Kidney epithelial cell (primary cell): ENCODE results near the gene IL9R. TPM values are rescaled to one million over a fixed set of nuclear protein-coding genes. Genes with fewer than 3 reads are reported as not detected.

Source experiments
- DNase-seq: peaks from one replicate; pipeline ENCODE4 v3.0.0-alpha.2; 2010; ENCODE audit warnings: low read depth
- H3K27me3 ChIP-seq: 2 replicates; pipeline ENCODE4 v1.6.0; 2011; ENCODE audit warnings: low read length; ENCODE audit not compliant: control insufficient read depth, insufficient read depth
- H3K36me3 ChIP-seq: 2 replicates; pipeline ENCODE4 v1.5.1; 2011; ENCODE audit warnings: low read length; ENCODE audit not compliant: control insufficient read depth, insufficient read depth
- H3K4me3 ChIP-seq: 2 replicates; pipeline ENCODE4 v1.5.1; 2011; ENCODE audit warnings: low read depth, mild to moderate bottlenecking, control low read depth, low read length
- total RNA-seq: library from RNA; depleted of rRNA; stranded (reverse); fragments of >200 nt; gene quantifications from 2 replicates; pipeline ENCODE4 v1.2.3, GENCODE V29; 2015
- TF ChIP-seq, protein P1 (sequence below): IDR thresholded peaks from 2 replicates; pipeline ENCODE4 v1.5.1; 2011; ENCODE audit warnings: mild to moderate bottlenecking, moderate library complexity, low read length, control low read depth, inconsistent platforms; ENCODE audit not compliant: insufficient read depth, poor library complexity, severe bottlenecking

The IL9R gene
- total RNA-seq, 1 donor from 2014 or later = not detected

DNA sequence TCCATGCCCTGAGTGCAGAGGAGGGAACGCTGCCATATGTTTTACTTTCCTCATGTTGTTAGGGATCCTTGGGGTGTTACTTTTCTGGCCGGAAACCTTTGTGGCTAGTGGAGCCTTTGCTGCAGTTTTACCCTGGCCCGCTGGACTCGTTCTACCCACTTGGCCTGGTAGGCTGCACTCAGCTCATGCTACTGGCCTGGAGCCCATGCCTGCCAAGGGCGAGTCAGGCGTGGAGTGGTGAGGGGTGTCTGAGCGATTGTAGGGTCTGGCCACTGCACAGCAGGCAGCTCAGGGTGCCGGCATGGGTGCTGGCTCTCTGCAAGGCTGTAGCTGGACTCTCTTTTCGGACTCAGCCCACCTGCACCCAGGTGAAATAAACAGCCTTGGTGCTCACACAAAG, 41.4 kb upstream of the IL9R start:
- H3K27me3 ChIP-seq = no peaks in the 10 kb centered on the region
- DNase-seq = no peak
- H3K36me3 ChIP-seq = no peaks in the 10 kb centered on the region
- TF ChIP-seq, protein P1, sequence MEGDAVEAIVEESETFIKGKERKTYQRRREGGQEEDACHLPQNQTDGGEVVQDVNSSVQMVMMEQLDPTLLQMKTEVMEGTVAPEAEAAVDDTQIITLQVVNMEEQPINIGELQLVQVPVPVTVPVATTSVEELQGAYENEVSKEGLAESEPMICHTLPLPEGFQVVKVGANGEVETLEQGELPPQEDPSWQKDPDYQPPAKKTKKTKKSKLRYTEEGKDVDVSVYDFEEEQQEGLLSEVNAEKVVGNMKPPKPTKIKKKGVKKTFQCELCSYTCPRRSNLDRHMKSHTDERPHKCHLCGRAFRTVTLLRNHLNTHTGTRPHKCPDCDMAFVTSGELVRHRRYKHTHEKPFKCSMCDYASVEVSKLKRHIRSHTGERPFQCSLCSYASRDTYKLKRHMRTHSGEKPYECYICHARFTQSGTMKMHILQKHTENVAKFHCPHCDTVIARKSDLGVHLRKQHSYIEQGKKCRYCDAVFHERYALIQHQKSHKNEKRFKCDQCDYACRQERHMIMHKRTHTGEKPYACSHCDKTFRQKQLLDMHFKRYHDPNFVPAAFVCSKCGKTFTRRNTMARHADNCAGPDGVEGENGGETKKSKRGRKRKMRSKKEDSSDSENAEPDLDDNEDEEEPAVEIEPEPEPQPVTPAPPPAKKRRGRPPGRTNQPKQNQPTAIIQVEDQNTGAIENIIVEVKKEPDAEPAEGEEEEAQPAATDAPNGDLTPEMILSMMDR = no peak
- no peak overlapping the region for H3K4me3 ChIP-seq

DNA sequence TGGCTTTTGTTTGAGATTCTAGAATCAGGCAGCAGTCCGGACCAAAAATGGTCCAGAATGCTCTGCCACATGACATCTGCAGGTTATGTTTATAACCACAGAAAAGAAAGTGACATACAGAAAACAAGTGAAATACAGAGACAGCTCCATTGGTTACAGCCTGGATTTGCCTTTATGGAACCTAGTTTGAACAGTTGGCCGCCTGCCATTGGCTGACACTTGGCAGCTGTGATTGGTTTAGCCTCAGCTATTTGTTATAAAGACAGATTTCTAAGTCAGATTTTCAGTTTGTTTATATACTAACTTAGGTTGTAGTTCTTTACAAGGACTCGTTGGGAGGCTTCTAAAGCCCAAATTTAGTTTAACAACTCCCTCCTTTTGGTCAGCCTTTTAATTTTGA, 40.8 kb upstream of the IL9R start:
- no peak for DNase-seq
- H3K4me3 ChIP-seq = no peak overlapping the region
- no peaks in the 10 kb centered on the region for H3K27me3 ChIP-seq
- TF ChIP-seq, protein P1 = no peak
- H3K36me3 ChIP-seq = no peaks in the 10 kb centered on the region

DNA sequence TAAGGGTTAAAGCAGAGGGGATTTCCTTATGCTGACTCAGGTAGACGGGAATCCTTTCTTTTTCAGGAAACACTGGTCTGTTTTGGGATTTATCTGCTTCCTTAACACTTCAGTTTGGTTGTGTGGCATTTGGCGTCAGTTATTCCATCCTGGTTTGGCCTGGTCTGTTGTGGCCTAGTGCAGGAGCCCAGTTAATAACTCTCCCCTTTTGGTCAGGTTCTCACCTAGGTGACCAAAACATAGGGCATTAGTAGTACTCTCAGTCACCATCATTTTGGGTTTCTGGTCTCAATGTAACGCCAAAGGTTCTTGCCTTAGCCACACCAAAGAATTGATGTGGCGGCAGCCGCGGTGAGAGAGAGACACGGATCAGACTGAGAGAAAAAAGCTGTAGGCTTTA, 39.7 kb upstream of the IL9R start:
- H3K4me3 ChIP-seq = no peak overlapping the region
- DNase-seq = no peak
- no peaks in the 10 kb centered on the region for H3K36me3 ChIP-seq
- H3K27me3 ChIP-seq = no peaks in the 10 kb centered on the region
- TF ChIP-seq, protein P1 = no peak

DNA sequence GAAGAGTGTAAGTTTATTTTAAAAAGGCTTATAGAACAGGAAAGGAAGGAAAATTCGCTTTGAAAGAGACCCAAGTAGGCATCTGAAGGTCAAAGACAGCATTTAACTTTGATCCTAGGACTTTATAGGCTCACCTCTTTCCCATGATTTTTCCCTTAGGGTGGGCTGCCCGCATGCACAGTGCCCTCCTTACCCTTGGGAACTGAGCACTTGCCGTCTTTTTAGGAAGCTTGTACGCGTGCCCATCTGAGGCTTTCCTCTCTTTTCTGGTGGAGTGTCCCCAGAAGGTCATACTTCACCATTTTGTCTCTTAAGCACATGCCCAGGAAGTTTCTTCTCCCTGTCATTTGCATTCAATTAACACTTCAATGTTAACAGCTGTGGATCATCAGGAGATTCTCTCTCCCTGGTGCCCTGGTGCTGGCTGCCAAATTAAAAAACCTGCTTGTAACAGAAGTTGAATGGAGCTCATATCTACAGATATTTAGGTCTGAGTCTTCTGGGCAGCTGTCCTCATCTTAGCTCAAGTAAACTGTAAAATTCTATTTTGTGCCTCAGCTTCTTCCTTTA, 38.4 kb upstream of the IL9R start:
- Histone ChIP-seq H3K36me3 (no peaks in the 10 kb centered on the region), H3K4me3 (no peak overlapping the region), H3K27me3 (no peaks in the 10 kb centered on the region)
- TF ChIP-seq, protein P1 = no peak
- DNase-seq = no peak

DNA sequence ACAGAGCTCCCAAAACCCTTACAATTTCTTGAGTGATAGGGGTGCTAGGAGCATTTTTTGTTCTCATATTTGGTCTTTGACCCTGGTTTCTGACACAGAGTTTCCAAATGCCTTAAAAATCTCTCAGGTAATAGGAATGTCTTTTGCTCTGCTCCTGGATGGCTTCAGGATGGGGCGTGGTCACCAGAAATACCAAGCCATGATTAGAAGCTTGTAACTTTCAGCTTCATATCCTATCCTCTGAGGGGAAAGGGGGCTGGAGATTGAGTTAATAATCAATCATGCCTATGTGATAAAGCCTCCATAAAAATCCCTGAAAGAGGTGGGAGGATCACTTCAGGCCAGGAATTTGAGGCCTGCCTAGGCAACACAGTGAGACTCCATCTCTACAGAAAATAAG, 34.6 kb upstream of the IL9R start:
- H3K4me3 ChIP-seq = no peak overlapping the region
- H3K36me3 ChIP-seq = no peaks in the 10 kb centered on the region
- TF ChIP-seq, protein P1 = no peak
- H3K27me3 ChIP-seq = no peaks in the 10 kb centered on the region
- DNase-seq = no peak

DNA sequence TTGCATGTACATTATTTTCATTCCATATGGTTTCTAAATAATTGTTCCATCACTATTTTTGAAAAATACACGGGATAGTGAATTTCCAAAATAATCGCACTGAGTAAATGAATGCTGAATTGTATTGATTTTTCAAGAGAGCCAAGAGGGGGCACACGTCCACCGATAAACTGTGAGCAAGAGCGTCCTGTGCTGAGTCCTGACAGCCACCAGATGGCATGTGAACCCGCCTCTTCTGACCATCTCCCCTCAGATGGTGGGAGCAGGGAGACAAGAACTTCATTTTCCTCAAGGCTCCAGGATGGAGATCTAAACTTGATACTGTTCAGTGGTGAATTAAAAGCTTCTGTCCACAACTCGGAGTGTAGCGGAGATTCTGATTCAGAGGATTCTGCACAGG, 30.6 kb upstream of the IL9R start:
- TF ChIP-seq, protein P1 = peak; percentile 39
- no peak for DNase-seq

More for the DNA sequence above, 30.6 kb upstream of the IL9R start:
- H3K4me3 ChIP-seq = no peak overlapping the region
- no peaks in the 10 kb centered on the region for H3K27me3 ChIP-seq
- H3K36me3 ChIP-seq = no peaks in the 10 kb centered on the region
